IMR-90 (cell line): ENCODE data around the gene RASGRF2. TPM values are rescaled to one million over a fixed set of nuclear protein-coding genes. Genes with fewer than 3 reads are reported as not detected.

Source experiments
- ATAC-seq: fragments of 200-7000 bp; cut with Tn5 transposase; 2 replicates; pipeline ENCODE4 v1.9.1; 2020; ENCODE audit warnings: low read depth, mild to moderate bottlenecking, moderate library complexity
- BruUV-seq: library from RNA; stranded (reverse); fragments of 400-500 nt; replicated peaks from 2 replicates; lab custom pipeline; 2021; lab: Mats Ljungman, UMichigan
- CTCF ChIA-PET: fragments of 300-600 bp; formaldehyde crosslinking; extraction: SDS; loops from one replicate; lab custom pipeline; 2021; ENCODE audit warnings: antibody characterized with exemption; lab: Yijun Ruan, JAX
- POLR2A ChIA-PET: fragments of 300-600 bp; sonication (Branson Sonifier 250); formaldehyde crosslinking; loops from one replicate; lab custom pipeline; 2022; ENCODE audit warnings: antibody characterized with exemption; ENCODE audit not compliant: unreplicated experiment; lab: Charles Lee
- DNase-seq: peaks from one replicate; pipeline ENCODE4 v3.0.0; 2013
- H2AFZ ChIP-seq: replicated peaks from 2 replicates; pipeline ENCODE3; 2013; ENCODE audit warnings: low read length, mild to moderate bottlenecking; ENCODE audit not compliant: poor library complexity
- H2AK5ac ChIP-seq: 2 replicates; pipeline ENCODE4 v1.6.1; 2013; ENCODE audit warnings: low read depth, low read length, inconsistent platforms
- H2AK9ac ChIP-seq: replicated peaks from 2 replicates; pipeline ENCODE3; 2013; ENCODE audit warnings: mild to moderate bottlenecking, low read depth, low read length, moderate library complexity; ENCODE audit not compliant: poor library complexity
- H2BK120ac ChIP-seq: 2 replicates; pipeline ENCODE4 v1.6.1; 2013; ENCODE audit warnings: low read depth, low read length, inconsistent platforms
- H2BK15ac ChIP-seq: 3 replicates; pipeline ENCODE4 v1.6.1; 2013; ENCODE audit warnings: low read depth, low read length, inconsistent platforms
- H2BK20ac ChIP-seq: 2 replicates; pipeline ENCODE4 v1.6.1; 2013; ENCODE audit warnings: low read depth, mild to moderate bottlenecking, inconsistent platforms, low read length, moderate library complexity
- H2BK5ac ChIP-seq: 2 replicates; pipeline ENCODE4 v1.6.1; 2013; ENCODE audit warnings: mild to moderate bottlenecking, low read depth, low read length, inconsistent platforms; ENCODE audit not compliant: poor library complexity, severe bottlenecking
- H3K14ac ChIP-seq: replicated peaks from 2 replicates; pipeline ENCODE4 v1.6.1; 2013; ENCODE audit warnings: low read depth, low read length, inconsistent platforms
- H3K18ac ChIP-seq: 2 replicates; pipeline ENCODE4 v1.6.1; 2013; ENCODE audit warnings: low read depth, low read length, control low read depth
- H3K23ac ChIP-seq: 2 replicates; pipeline ENCODE4 v1.6.1; 2013; ENCODE audit warnings: low read depth, low read length, inconsistent platforms
- H3K27ac ChIP-seq: 2 replicates; pipeline ENCODE4 v1.5.1; 2013; ENCODE audit warnings: mild to moderate bottlenecking, control low read depth, low read length; ENCODE audit not compliant: insufficient read depth
- H3K27me3 ChIP-seq: 2 replicates; pipeline ENCODE4 v1.6.1; 2013; ENCODE audit warnings: low read length; ENCODE audit not compliant: control insufficient read depth, insufficient read depth
- H3K36me3 ChIP-seq: 2 replicates; pipeline ENCODE4 v1.6.1; 2013; ENCODE audit warnings: low read length, mixed read lengths; ENCODE audit not compliant: control insufficient read depth, insufficient read depth
- H3K4ac ChIP-seq: 2 replicates; pipeline ENCODE4 v1.6.1; 2013; ENCODE audit warnings: low read depth, low read length, inconsistent platforms
- H3K4me1 ChIP-seq: 2 replicates; pipeline ENCODE4 v1.6.1; 2013; ENCODE audit warnings: low read length, mixed read lengths; ENCODE audit not compliant: control insufficient read depth, insufficient read depth
- H3K4me2 ChIP-seq: 2 replicates; pipeline ENCODE4 v1.6.1; 2013; ENCODE audit warnings: low read depth, mild to moderate bottlenecking, control low read depth, low read length, moderate library complexity
- H3K4me3 ChIP-seq: 2 replicates; pipeline ENCODE4 v1.5.1; 2013; ENCODE audit warnings: low read depth, mild to moderate bottlenecking, control low read depth, low read length, moderate library complexity; ENCODE audit not compliant: insufficient read depth
- H3K56ac ChIP-seq: 2 replicates; pipeline ENCODE4 v1.6.1; 2013; ENCODE audit warnings: low read length, inconsistent platforms; ENCODE audit not compliant: insufficient read depth; ENCODE audit errors: extremely low read depth
- H3K79me1 ChIP-seq, 2 experiments: 2 replicates each; pipeline ENCODE4 v1.6.1; 2013; ENCODE audit warnings: low read length in 2 of 2, inconsistent platforms in 1 of 2, low read depth in 1 of 2
- H3K9ac ChIP-seq: 2 replicates; pipeline ENCODE4 v1.6.1; 2013; ENCODE audit warnings: low read depth, low read length, control low read depth
- H3K9me1 ChIP-seq: 2 replicates; pipeline ENCODE4 v1.6.1; 2013; ENCODE audit warnings: low read length, inconsistent platforms; ENCODE audit not compliant: insufficient read depth
- H3K9me3 ChIP-seq: 2 replicates; pipeline ENCODE4 v1.6.1; 2013; ENCODE audit warnings: low read length; ENCODE audit not compliant: control insufficient read depth, insufficient read depth
- H4K20me1 ChIP-seq: 2 replicates; pipeline ENCODE4 v1.6.1; 2013; ENCODE audit warnings: low read length, inconsistent platforms; ENCODE audit not compliant: insufficient read depth
- H4K5ac ChIP-seq: 2 replicates; pipeline ENCODE4 v1.6.1; 2013; ENCODE audit warnings: mild to moderate bottlenecking, low read depth, low read length, control low read depth
- H4K8ac ChIP-seq, 2 experiments: 2 replicates each; pipeline ENCODE4 v1.6.1; 2013; ENCODE audit warnings: low read depth in 2 of 2, low read length in 2 of 2, control low read depth in 1 of 2, inconsistent platforms in 1 of 2
- H4K91ac ChIP-seq: 2 replicates; pipeline ENCODE4 v1.6.1; 2013; ENCODE audit warnings: low read depth, low read length, inconsistent platforms; ENCODE audit not compliant: insufficient read depth
- BHLHE40 ChIP-seq: fragments of 150-350 bp; IDR thresholded peaks from 2 replicates; pipeline ENCODE4 v1.6.1; 2016; ENCODE audit warnings: mild to moderate bottlenecking, low read depth, low read length
- FOS ChIP-seq: fragments of 150-350 bp; IDR thresholded peaks from 2 replicates; pipeline ENCODE4 v1.6.1; 2016; ENCODE audit warnings: low read depth, low read length
- MAZ ChIP-seq: IDR thresholded peaks from 2 replicates; pipeline ENCODE4 v1.6.1; 2012; ENCODE audit warnings: low read depth, mild to moderate bottlenecking, low read length, improper control_type of control experiment, moderate library complexity, borderline replicate concordance
- RCOR1 ChIP-seq: IDR thresholded peaks from 2 replicates; pipeline ENCODE4 v1.6.1; 2012; ENCODE audit warnings: mild to moderate bottlenecking, low read length, improper control_type of control experiment; ENCODE audit not compliant: insufficient replicate concordance
- RFX5 ChIP-seq: IDR thresholded peaks from 2 replicates; pipeline ENCODE4 v1.8.0; 2012; ENCODE audit warnings: low read depth, mild to moderate bottlenecking, low read length, moderate library complexity
- SMC3 ChIP-seq: fragments of 150-350 bp; IDR thresholded peaks from 2 replicates; pipeline ENCODE4 v1.6.1; 2016; ENCODE audit warnings: low read depth, mild to moderate bottlenecking, antibody characterized with exemption, low read length, moderate library complexity
- WGBS, 2 experiments: methylation state at CpG; one replicate each; pipeline versions ENCODE4 v1.1.5 to v1.1.7; 2013; ENCODE audit warnings: missing lambda C conversion rate in 2 of 2; ENCODE audit not compliant: insufficient read length in 1 of 2; ENCODE audit errors: extremely low coverage in 2 of 2; 5-methylcytosine and 5-hydroxymethylcytosine counted together
- dilution Hi-C: fragments of 300-500 bp; cut with HindIII; formaldehyde crosslinking; loops from one replicate; pipeline ENCODE4 v1.14.3; 2018; ENCODE audit warnings: low sequenced_read_pairs; ENCODE audit not compliant: unreplicated experiment
- in situ Hi-C: fragments of 300-500 bp; cut with MboI; formaldehyde crosslinking; loops from 3 replicates; pipeline ENCODE4 v1.14.3; 2019; ENCODE audit warnings: low sequenced_read_pairs, inconsistent platforms, mixed read lengths
- intact Hi-C: fragments of 100-400 bp; cut with micrococcal nuclease; formaldehyde crosslinking; loops from 2 replicates; pipeline ENCODE4 v1.10.0; 2022
- polyA plus RNA-seq, 3 experiments: library from polyadenylated mRNA; depleted of rRNA; stranded (reverse); fragments of >200 nt; gene quantifications; 2 replicates each; pipeline ENCODE4 v1.2.3, GENCODE V29; 2012; ENCODE audit warnings: low replicate concordance in 1 of 3
- total RNA-seq: library from RNA; depleted of rRNA; stranded (reverse); fragments of >200 nt; gene quantifications from 2 replicates; pipeline ENCODE4 v1.2.3, GENCODE V29; 2012
- TF ChIP-seq, protein P1 (sequence below): fragments of 150-350 bp; IDR thresholded peaks from 2 replicates; pipeline ENCODE4 v1.6.1; 2017; ENCODE audit warnings: mild to moderate bottlenecking, antibody characterized with exemption, low read length, low read depth
- TF ChIP-seq, protein P2 (sequence below): conservative IDR thresholded peaks from 2 replicates; pipeline ENCODE4 v1.5.1; 2012; ENCODE audit warnings: mild to moderate bottlenecking, low read depth, low read length, improper control_type of control experiment
- TF ChIP-seq, protein P3 (sequence below): fragments of 150-350 bp; IDR thresholded peaks from 2 replicates; pipeline ENCODE4 v1.6.1; 2016; ENCODE audit warnings: low read depth, mild to moderate bottlenecking, low read length, moderate library complexity, borderline replicate concordance

The RASGRF2 gene
- total and polyA plus RNA-seq, 2 of the 4 experiments (the other 2 are of a cell fraction): 2.9 to 5.0 TPM

DNA sequence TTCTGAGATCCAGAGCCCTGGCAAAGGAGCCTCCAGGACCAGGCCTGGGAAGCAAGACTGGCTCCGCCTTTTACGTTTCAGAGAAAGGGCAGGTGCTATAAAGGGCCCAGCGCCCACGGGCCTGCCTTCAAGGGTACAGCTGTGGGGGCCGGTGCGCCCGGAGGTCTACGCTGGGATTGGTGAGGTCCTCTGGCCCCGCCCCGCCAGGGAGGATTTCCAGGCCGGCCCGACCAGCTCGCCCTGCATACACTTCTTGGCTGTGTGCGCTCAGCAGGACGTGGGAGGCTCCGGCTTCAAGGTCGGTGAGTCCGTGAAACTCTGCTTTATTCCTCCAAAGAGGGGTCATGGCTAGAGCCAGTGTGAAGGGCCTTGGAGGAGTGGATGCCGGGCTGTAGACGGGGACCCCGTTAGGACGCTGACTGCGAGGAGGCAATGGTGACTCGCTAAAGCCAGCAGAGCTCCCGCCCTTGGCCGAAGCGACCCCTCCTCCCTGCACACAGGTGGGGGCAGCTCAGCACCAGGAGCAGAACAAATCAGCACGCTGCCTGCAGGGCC is 273.0 kb downstream of the RASGRF2 start, which contains the start of gene CKMT2:
TSS of gene CKMT2 (plus strand) at position 243 of the 555 bp plus-strand sequence. CDS start 17,811 bp downstream, outside the sequence.
- Histone ChIP-seq H2AK9ac (peak within 1 kb of the TSS; percentile 20), H3K9ac (no peak within 1 kb of the TSS), H4K8ac (peak within 1 kb of the TSS in 1 of 2 experiments; percentile 42; a peak in 1 of 4 replicates), H4K5ac (no peak within 1 kb of the TSS), H3K27me3 (no peaks in the 10 kb centered on the region), H3K9me1 (0 out of 2 replicates have a peak, but pooled peaks cover 6% of the 10 kb centered on the region), H2BK120ac (no peak within 1 kb of the TSS), H4K91ac (no peak within 1 kb of the TSS), H3K27ac (no peak within 1 kb of the TSS), H4K20me1 (no peaks in the 10 kb centered on the region), H3K14ac (no peak within 1 kb of the TSS), H2BK5ac (no peak within 1 kb of the TSS), H2BK15ac (no peak within 1 kb of the TSS), H3K56ac (no peak within 1 kb of the TSS), H2AFZ (peak within 1 kb of the TSS; percentile 78), H3K23ac (no peak within 1 kb of the TSS), H3K9me3 (no peaks in the 10 kb centered on the region), H3K36me3 (peaks cover 2% of the 10 kb centered on the region; the same call in 1 of the 2 replicates), H3K4me3 (no peak within 1 kb of the TSS), H2AK5ac (no peak within 1 kb of the TSS), H3K79me1 (no peaks in the 10 kb centered on the region), H3K4me1 (peaks cover 2% of the 10 kb centered on the region; the same call in 1 of the 2 replicates), H3K4me2 (peak within 1 kb of the TSS; percentile 33; the same call in 1 of the 2 replicates), H2BK20ac (no peak within 1 kb of the TSS), H3K4ac (no peak within 1 kb of the TSS), H3K18ac (no peak within 1 kb of the TSS)
- in situ Hi-C loops: no loop called here
- TF ChIP-seq SMC3 (no peak), MAZ (no peak), BHLHE40 (no peak), FOS (no peak), RCOR1 (no peak), RFX5 (no peak)
- TF ChIP-seq, protein P1, sequence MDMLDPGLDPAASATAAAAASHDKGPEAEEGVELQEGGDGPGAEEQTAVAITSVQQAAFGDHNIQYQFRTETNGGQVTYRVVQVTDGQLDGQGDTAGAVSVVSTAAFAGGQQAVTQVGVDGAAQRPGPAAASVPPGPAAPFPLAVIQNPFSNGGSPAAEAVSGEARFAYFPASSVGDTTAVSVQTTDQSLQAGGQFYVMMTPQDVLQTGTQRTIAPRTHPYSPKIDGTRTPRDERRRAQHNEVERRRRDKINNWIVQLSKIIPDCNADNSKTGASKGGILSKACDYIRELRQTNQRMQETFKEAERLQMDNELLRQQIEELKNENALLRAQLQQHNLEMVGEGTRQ: no peak
- TF ChIP-seq, protein P2, sequence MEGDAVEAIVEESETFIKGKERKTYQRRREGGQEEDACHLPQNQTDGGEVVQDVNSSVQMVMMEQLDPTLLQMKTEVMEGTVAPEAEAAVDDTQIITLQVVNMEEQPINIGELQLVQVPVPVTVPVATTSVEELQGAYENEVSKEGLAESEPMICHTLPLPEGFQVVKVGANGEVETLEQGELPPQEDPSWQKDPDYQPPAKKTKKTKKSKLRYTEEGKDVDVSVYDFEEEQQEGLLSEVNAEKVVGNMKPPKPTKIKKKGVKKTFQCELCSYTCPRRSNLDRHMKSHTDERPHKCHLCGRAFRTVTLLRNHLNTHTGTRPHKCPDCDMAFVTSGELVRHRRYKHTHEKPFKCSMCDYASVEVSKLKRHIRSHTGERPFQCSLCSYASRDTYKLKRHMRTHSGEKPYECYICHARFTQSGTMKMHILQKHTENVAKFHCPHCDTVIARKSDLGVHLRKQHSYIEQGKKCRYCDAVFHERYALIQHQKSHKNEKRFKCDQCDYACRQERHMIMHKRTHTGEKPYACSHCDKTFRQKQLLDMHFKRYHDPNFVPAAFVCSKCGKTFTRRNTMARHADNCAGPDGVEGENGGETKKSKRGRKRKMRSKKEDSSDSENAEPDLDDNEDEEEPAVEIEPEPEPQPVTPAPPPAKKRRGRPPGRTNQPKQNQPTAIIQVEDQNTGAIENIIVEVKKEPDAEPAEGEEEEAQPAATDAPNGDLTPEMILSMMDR: no peak
- TF ChIP-seq, protein P3, sequence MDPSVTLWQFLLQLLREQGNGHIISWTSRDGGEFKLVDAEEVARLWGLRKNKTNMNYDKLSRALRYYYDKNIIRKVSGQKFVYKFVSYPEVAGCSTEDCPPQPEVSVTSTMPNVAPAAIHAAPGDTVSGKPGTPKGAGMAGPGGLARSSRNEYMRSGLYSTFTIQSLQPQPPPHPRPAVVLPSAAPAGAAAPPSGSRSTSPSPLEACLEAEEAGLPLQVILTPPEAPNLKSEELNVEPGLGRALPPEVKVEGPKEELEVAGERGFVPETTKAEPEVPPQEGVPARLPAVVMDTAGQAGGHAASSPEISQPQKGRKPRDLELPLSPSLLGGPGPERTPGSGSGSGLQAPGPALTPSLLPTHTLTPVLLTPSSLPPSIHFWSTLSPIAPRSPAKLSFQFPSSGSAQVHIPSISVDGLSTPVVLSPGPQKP: no peak
- ChIA-PET CTCF (no interaction called here), POLR2A (no interaction called here)
- dilution Hi-C loops: no loop called here
- no peak for DNase-seq
- no TSS peak for BruUV-seq
- intact Hi-C loops: no loop called here
- 24% methylated on average over 10 of the region's 28 CpGs; no CpG with 5 or more reads in 1 of the 2 experiments for WGBS, 2 experiments
- ATAC-seq: peak; percentile 89
